WERI-Rb-1 (cell line): Measurements from ENCODE around the gene BCAM.

ENCODE experiments used
- DNase-seq: peaks from one replicate; pipeline ENCODE4 v3.0.0-alpha.2; 2020
- H3K27ac ChIP-seq: fragments of 250-450 bp; sonication (Bioruptor Pico); 2 replicates; pipeline ENCODE4 v1.5.1; 2020; ENCODE audit warnings: mild to moderate bottlenecking, moderate library complexity
- H3K27me3 ChIP-seq: fragments of 250-450 bp; sonication (Bioruptor Pico); 2 replicates; pipeline ENCODE4 v1.5.1; 2021; ENCODE audit warnings: mild to moderate bottlenecking, low read depth, moderate library complexity; ENCODE audit not compliant: insufficient read depth, severe bottlenecking
- H3K36me3 ChIP-seq: fragments of 250-450 bp; sonication (Bioruptor Pico); 2 replicates; pipeline ENCODE4 v1.5.1; 2020; ENCODE audit warnings: mild to moderate bottlenecking, moderate library complexity
- H3K4me3 ChIP-seq: 2 replicates; pipeline ENCODE4 v1.5.1; 2011; ENCODE audit warnings: low read depth, mild to moderate bottlenecking, control low read depth, low read length
- H3K9me3 ChIP-seq: fragments of 250-450 bp; sonication (Bioruptor Pico); 2 replicates; pipeline ENCODE4 v1.5.1; 2021; ENCODE audit warnings: mild to moderate bottlenecking, moderate library complexity; ENCODE audit not compliant: severe bottlenecking
- CTCF ChIP-seq: IDR thresholded peaks from 2 replicates; pipeline ENCODE4 v1.5.1; 2011; ENCODE audit warnings: low read depth, mild to moderate bottlenecking, control low read depth, inconsistent platforms, low read length

Gene BCAM

GRCh38 chr19:44867578-44867977 lies 58.7 kb downstream of the BCAM start:
- Histone ChIP-seq H3K36me3 (peaks cover 49% of the 10 kb centered on the region), H3K27me3 (no peaks in the 10 kb centered on the region), H3K9me3 (no peaks in the 10 kb centered on the region), H3K27ac (no peak overlapping the region), H3K4me3 (no peak overlapping the region)
- TF ChIP-seq CTCF: no peak
- no peak for DNase-seq

- no peak for TF ChIP-seq CTCF
Observed at GRCh38 chr19:44869733-44870470, 61.0 kb downstream of the BCAM start.

More at GRCh38 chr19:44869733-44870470, 61.0 kb downstream of the BCAM start:
- DNase-seq: no peak
- no peaks in the 10 kb centered on the region for H3K9me3 ChIP-seq
- H3K27me3 ChIP-seq: no peaks in the 10 kb centered on the region
- no peak overlapping the region for H3K4me3 ChIP-seq
- H3K27ac ChIP-seq: no peak overlapping the region
- H3K36me3 ChIP-seq: peaks cover 67% of the 10 kb centered on the region
